CD4-positive, alpha-beta T cell treated with Interleukin-4 for 4 hours (primary cell): ENCODE data around the gene PRDM16.

Experiments
- DNase-seq: peaks from one replicate; pipeline ENCODE4 v3.0.0-alpha.2; 2020

Gene PRDM16

GRCh38 chr1:3366126-3367051, 297.4 kb downstream of the PRDM16 start:
- DNase-seq: no peak

GRCh38 chr1:3367376-3367775, 298.4 kb downstream of the PRDM16 start:
- DNase-seq: no peak

- no peak for DNase-seq
Observed at GRCh38 chr1:3368059-3368458, 299.1 kb downstream of the PRDM16 start.

GRCh38 chr1:3368711-3369445, 299.9 kb downstream of the PRDM16 start:
- DNase-seq: no peak

- no peak for DNase-seq
Observed at GRCh38 chr1:3369446-3370076, 300.6 kb downstream of the PRDM16 start.

GRCh38 chr1:3370856-3371703, 302.1 kb downstream of the PRDM16 start:
- DNase-seq: no peak

GRCh38 chr1:3372317-3372716, 303.3 kb downstream of the PRDM16 start:
- DNase-seq: peak; percentile 2

GRCh38 chr1:3373175-3373574, 304.2 kb downstream of the PRDM16 start:
- no peak for DNase-seq

GRCh38 chr1:3373700-3374405, 304.9 kb downstream of the PRDM16 start:
- DNase-seq: no peak

- no peak for DNase-seq
Observed at GRCh38 chr1:3375245-3375644, 306.2 kb downstream of the PRDM16 start.

- no peak for DNase-seq
Observed at GRCh38 chr1:3377166-3377565, 308.2 kb downstream of the PRDM16 start.

GRCh38 chr1:3377604-3378279, 308.7 kb downstream of the PRDM16 start:
- DNase-seq: no peak

GRCh38 chr1:3378411-3379208, 309.6 kb downstream of the PRDM16 start:
- no peak for DNase-seq

GRCh38 chr1:3379934-3380333, 310.9 kb downstream of the PRDM16 start:
- DNase-seq: no peak

- DNase-seq: no peak
Observed at GRCh38 chr1:3380469-3380868, 311.5 kb downstream of the PRDM16 start.

GRCh38 chr1:3381901-3382300, 312.9 kb downstream of the PRDM16 start:
- DNase-seq: no peak

GRCh38 chr1:3382326-3383057, 313.5 kb downstream of the PRDM16 start:
- no peak for DNase-seq

GRCh38 chr1:3383679-3384078, 314.7 kb downstream of the PRDM16 start:
- DNase-seq: no peak

- peak; percentile 5 for DNase-seq
Observed at GRCh38 chr1:3384407-3384806, 315.4 kb downstream of the PRDM16 start.
